ENCODE results near the gene C11orf98.
"Not testable (repeated sequence)": the region's sequence is repeated elsewhere in the genome, so short reads cannot be mapped to it uniquely, and the experiment has no call there.

The C11orf98 gene

GRCh38 chr11:62665075-62665598, at the start of gene C11orf98, which contains the start of gene CSKMT:
TSS of gene C11orf98 (minus strand) at chr11:62665210. CDS start at chr11:62665169, 41 bp downstream.
TSS of gene CSKMT (plus strand) at chr11:62665312. CDS start at chr11:62665880, 568 bp downstream.
- peak; percentile 93 for DNase-seq

DNA sequence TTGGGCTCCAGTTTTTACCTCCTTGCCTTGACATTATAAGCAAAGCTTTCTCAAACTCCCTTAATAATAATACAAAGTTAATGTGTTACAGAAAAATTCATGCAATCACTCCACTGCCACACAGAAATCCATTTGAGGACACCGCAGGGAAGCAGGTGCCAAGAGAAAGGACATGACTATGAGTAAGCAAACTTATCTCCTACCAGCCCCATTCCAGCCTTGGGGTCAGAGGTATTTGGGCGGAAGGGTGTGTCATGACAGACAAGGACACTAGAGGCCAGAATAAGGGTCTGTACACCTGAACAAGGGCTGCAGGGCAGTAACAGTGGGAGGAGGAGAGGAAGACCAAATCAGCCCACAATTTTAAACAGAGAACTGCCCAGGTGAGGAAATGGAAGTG, 48.3 kb upstream of the C11orf98 start:
- no peak for DNase-seq

- no peak for DNase-seq
Observed at GRCh38 chr11:62712861-62713260, 47.9 kb upstream of the C11orf98 start.

GRCh38 chr11:62712276-62712812, 47.3 kb upstream of the C11orf98 start:
- DNase-seq: no peak

DNA sequence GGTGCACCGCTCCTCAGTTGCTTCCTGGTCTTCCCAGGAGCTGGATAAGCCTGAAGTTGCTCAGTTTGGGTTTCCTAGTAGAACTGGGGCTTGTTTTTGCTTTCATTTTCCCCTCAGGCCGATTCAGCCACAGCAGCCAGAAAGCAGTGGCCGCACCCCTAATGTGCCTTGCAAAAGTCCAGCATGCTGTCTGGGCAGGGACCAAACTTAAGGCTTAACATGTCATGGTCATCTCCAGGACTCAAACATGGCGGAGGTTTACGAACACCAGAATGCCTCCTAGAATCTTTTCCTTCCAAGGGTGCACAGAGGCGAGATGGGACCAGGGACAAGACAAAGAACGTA, 45.0 kb upstream of the C11orf98 start:
- no peak for DNase-seq

- peak; percentile 99 for DNase-seq
Observed at GRCh38 chr11:62709247-62710000, 44.4 kb upstream of the C11orf98 start.

GRCh38 chr11:62708793-62709192, 43.8 kb upstream of the C11orf98 start:
- DNase-seq: peak; percentile 60

DNA sequence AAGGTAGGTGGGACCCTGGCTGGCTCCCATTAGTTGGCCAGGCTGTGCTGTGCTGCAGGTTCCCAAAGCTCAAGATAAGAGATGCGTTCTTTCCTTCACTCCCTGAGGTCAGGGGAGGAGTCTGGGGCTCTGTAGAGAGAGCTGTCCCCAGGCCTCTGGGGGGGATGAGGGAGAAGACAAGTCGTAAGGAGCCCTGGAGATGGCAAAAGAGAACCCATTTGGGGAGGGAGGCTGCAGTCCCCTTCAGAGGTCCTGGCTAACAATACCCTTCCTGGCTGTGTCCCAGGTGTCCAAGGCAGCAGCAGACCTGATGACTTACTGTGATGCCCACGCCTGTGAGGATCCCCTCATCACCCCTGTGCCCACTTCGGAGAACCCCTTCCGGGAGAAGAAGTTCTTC, 43.4 kb upstream of the C11orf98 start:
- no peak for DNase-seq

GRCh38 chr11:62707277-62707861, 42.4 kb upstream of the C11orf98 start, which contains the start of the genes BSCL2 and GNG3:
TSS of gene BSCL2 (minus strand) at chr11:62707424. CDS start at chr11:62707195, 229 bp downstream.
TSS of gene GNG3 (plus strand) at chr11:62707676. CDS start at chr11:62708296, 620 bp downstream.
- DNase-seq: no peak

- DNase-seq: no peak
Observed at GRCh38 chr11:62706850-62707247, 41.8 kb upstream of the C11orf98 start.

GRCh38 chr11:62705880-62706849, 41.2 kb upstream of the C11orf98 start:
- DNase-seq: peak; percentile 95

DNA sequence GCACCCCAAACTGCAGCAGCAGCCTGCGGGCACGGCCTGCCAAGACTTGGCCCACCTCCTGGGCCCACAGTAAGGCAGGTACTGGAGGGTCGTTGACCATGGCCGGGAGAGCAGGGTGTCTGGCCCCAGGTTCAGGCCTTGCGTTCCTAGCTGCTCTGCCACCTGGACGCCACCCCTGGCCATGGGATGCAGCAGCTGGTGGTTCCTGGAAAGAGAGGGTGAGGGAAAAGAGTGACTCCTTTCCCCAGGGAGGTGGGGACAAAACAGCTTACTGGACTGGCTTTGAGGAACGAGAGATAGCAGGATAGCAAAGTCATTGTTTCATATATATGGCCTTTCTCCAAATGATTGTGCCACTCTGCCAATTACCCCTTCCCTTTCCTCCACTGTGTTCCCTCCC, 40.4 kb upstream of the C11orf98 start:
- no peak for DNase-seq

GRCh38 chr11:62703921-62704320, 38.9 kb upstream of the C11orf98 start:
- DNase-seq: not testable (repeated sequence)

DNA sequence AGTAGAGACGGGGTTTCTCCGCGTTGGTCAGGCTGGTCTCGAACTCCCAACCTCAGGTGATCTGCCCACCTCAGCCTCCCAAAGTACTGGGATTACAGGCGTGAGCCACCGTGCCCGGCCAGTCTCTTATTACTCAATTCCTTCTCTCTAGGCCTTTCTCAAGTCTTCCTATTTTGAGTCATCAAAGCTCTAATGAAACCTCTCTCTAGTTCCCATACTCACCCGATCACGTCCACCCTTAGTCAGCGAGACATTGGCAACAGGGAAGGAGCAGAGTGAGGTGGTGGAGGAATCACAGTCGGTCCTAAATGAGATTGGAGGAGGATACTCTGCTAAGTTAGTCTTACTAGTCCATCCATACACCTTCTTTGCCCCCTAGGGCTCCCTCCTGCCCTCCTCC, 37.2 kb upstream of the C11orf98 start:
- DNase-seq: no peak

DNA sequence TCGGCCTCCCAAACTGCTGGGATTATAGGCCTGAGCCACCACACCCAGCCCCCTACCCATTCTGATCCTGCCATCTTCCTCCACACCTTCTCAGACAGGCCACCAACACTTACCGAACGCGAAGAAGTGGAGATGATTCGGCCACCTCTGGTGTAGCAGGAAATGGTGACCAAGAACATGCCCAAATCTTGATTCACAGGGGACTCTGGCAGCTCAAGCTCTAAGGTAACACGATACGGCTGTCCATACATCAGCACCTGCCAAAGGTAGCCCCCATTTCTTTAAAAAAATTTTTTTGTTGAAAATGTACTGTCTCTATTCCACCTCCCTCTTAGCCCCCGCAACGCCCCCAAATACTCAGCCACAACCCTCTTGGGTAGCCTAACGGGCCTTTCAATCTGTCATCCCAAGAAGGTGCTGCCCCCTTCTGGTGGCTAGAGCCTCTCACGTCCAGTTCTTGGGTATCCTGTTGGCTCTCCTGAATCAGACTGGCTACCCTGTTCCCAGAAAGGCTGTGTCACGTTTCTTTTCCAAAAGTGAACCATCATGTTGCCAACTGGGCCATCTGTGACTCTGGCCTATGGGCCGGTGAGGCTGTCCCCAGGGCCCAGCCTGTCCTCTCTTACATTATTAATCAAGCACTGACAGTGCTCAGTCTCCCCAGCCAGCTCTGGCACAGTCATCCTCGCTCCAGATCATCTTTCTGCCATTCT, 29.6 kb upstream of the C11orf98 start:
- DNase-seq: peak; percentile 58

DNA sequence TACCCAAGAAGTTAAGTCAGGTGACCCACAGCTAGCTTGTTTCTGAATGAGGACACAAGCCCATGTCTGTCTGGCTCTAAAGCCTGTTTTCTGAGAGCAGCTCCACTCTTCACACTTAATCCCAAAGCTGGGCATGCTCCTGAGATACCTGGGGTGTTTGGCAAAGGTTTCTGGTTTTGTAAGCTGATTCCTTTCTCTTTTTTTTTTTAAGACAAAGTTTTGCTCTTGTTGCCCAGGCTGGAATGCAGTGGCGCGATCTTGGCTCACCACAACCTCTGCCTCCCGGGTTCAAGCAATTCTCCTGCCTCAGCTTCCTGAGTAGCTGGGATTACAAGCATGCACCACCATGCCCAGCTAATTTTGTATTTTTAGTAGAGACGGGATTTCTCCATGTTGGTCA, 28.6 kb upstream of the C11orf98 start:
- DNase-seq: not testable (repeated sequence)

DNA sequence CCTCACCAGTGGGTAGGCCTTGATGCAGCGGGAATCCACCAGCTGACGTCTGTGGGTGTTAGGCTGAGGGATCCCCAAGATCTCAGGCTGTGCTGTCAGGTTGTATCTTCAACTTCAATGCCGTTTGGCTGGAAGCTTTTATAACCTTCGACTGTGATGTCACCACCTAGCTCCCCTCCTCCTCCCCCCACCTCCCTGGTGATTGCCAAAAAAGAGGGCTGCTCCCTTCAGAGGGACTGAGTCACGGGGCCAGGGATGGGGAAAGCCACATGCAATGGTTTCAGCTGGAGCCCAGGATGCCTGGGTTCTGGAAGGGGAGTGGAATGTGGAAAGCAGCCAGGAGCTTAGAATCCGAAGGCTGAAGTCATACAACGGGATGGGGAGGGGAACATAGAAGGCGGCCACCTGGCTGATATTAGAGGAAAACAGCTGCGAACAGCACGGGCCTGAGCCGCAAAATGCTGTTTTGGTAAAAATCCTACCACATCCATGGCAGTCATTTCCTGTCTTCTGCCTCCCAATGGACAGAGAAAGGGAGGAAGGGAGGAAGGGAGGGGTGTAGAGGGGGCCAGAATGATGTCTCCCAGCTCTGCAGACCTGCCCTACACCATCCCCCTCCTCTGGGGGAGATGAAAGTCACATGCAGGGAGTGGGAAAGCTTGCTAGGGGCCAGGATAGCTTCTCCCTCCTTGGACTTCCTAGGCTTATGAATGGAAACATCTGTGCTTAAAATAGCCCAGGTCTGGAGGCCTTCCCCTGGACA, 24.6 kb upstream of the C11orf98 start, which contains the start of gene LRRN4CL:
TSS of gene LRRN4CL (minus strand) at position 110 of the 763 bp plus-strand sequence. CDS start 1,022 bp downstream, outside the sequence.
- DNase-seq: no peak

GRCh38 chr11:62688491-62688890, 23.5 kb upstream of the C11orf98 start:
- DNase-seq: no peak

DNA sequence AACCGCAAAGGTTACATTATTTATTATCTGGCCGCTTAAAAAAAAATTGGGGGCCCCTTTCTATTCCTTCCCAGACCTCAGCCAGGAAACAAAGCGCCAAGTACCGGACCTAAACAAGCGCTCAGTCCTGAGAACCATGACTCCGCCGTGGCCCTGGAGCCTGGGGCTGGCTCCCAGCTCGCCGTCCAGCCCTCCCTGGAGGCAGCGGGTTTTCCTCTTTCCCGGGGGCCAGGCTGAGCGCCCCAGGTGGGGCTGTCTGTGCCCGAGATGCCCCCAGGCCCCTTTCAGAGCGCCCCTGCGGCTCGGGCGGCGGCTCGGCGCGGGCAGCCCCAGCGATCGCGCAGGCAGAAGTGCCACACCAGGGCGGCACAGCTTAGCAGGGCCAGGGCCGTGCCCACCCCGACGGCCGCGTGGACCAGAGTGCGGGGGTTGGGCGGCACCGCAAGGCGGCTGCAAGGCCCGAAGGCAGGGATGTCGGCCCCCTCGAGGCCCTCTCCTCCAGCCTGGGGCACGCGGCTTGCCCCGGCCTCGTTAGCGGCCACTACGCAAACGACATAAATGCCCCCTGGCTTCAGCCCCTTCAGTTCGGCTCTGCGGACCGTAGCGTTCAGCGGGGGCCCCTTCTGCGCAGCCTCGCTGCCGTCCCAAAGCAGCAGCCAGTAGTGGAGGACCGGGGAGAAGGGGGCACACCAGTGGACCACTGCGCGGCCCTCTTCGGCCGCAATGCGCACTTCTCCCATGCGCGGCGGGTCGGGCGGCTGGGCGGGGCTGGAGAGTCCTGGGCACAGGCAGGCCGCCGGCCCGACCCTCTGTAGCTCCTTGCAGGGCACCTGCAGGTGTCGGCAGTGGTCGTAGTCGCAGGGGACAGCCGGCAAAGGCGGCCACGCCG, 22.7 kb upstream of the C11orf98 start:
- no peak for DNase-seq

GRCh38 chr11:62682518-62682917, 17.5 kb upstream of the C11orf98 start:
- no peak for DNase-seq
